ENCODE results near the gene SLC35A2.

DNA sequence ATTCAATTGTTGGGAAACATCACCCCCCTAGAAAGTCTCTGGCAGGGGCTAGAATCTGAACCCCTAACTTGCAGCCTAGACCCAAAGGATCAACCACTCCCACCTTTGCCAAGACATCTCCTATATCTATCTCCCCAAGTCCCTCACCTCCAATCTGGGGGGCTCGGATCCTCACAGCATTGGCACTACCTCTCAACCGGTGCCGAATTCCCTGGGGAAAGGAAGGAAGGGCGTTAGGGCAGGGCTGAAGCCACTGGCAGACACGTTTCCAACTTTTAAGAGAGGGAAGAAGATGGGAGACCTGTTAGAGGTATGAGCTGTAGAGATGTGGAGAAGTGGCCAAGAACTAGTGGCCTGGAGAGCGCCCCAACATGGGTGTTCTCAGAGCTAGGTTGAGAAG is 16.6 kb downstream of the SLC35A2 start:
- TF ChIP-seq, protein P1, sequence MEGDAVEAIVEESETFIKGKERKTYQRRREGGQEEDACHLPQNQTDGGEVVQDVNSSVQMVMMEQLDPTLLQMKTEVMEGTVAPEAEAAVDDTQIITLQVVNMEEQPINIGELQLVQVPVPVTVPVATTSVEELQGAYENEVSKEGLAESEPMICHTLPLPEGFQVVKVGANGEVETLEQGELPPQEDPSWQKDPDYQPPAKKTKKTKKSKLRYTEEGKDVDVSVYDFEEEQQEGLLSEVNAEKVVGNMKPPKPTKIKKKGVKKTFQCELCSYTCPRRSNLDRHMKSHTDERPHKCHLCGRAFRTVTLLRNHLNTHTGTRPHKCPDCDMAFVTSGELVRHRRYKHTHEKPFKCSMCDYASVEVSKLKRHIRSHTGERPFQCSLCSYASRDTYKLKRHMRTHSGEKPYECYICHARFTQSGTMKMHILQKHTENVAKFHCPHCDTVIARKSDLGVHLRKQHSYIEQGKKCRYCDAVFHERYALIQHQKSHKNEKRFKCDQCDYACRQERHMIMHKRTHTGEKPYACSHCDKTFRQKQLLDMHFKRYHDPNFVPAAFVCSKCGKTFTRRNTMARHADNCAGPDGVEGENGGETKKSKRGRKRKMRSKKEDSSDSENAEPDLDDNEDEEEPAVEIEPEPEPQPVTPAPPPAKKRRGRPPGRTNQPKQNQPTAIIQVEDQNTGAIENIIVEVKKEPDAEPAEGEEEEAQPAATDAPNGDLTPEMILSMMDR (conservative IDR thresholded peaks at IDR 0.05; ENCODE audit: low read length) = no peak
- no peak for TF ChIP-seq EZH2phosphoT487 (IDR thresholded peaks at IDR 0.05; ENCODE audit: borderline replicate concordance)

Measured in Loucy (cell line).